ENCODE results near the gene CNTNAP2. TPM values are rescaled to one million over a fixed set of nuclear protein-coding genes. Genes with fewer than 3 reads are reported as not detected.

CNTNAP2 gene
- total and polyA plus RNA-seq, 9 of the 15 experiments (the other 6 are each of a cell fraction or from before 2014, with no cell fraction given), result 0.04 to 0.62 (median 0.09) TPM; not detected in 4

- 1% methylated on average over 4 of the region's 4 CpGs for WGBS (ENCODE audit: insufficient coverage, low coverage, missing lambda C conversion rate)
- ATAC-seq, result no peak
- DNase-seq (ENCODE audit: extremely low read depth in 1 of 4, low spot score in 3 of 4), result no peak
- Histone ChIP-seq H3K36me3 (ENCODE audit: control insufficient read depth, insufficient read depth, low read length) (no peaks in the 10 kb centered on the region), H3K27ac (ENCODE audit: extremely low read depth, low read depth, low read length) (no peak overlapping the region), H4K20me1 (replicated peaks; ENCODE audit: control insufficient read depth, insufficient read depth, low read length) (no peaks in the 10 kb centered on the region), H3K4me3 (no peak overlapping the region), H3K4me1 (replicated peaks in 1 of 2; ENCODE audit: control insufficient read depth in 2 of 2, insufficient read depth in 2 of 2, low read length in 2 of 2) (no peaks in the 10 kb centered on the region), H3K9ac (ENCODE audit: insufficient read depth in 1 of 2, low read depth in 2 of 2, low read length in 2 of 2) (no peak overlapping the region), H3K27me3 (ENCODE audit: control insufficient read depth in 2 of 2, insufficient read depth in 2 of 2, low read length in 2 of 2) (no peaks in the 10 kb centered on the region), H3K9me1 (ENCODE audit: control insufficient read depth, insufficient read depth, low read length) (no peaks in the 10 kb centered on the region), H3K9me3 (replicated peaks; ENCODE audit: control insufficient read depth, insufficient read depth, low read depth, low read length) (no peaks in the 10 kb centered on the region; the same call in none of the 2 replicates), H3K4me2 (ENCODE audit: insufficient read depth, low read length) (no peak overlapping the region), H3K79me2 (ENCODE audit: control insufficient read depth, insufficient read depth, low read length) (no peaks in the 10 kb centered on the region), H2AFZ (ENCODE audit: low read depth, low read length) (no peak overlapping the region)
- BruUV-seq (replicated peaks), result no TSS peak
- ChIA-PET CTCF (ENCODE audit: low intra/inter-chr PET ratio) (no interaction called here), POLR2A (no interaction called here)
- FAIRE-seq, result no peak
- in situ Hi-C loops (cut with MboI) (no loop called here), intact Hi-C loops (cut with micrococcal nuclease) (no loop called here)
- TF ChIP-seq SOX6 (IDR thresholded peaks at IDR 0.05) (no peak), HEY1 (CRISPR knock-in tag; IDR thresholded peaks at IDR 0.05; ENCODE audit: borderline replicate concordance) (no peak), POLR2AphosphoS5 (IDR thresholded peaks at IDR 0.05; ENCODE audit: control insufficient read depth, insufficient read depth, low read depth, low read length) (no peak), RBBP5 (IDR thresholded peaks at IDR 0.05; ENCODE audit: borderline replicate concordance, insufficient read depth, low read length, poor library complexity, severe bottlenecking) (no peak), CREM (IDR thresholded peaks at IDR 0.05; ENCODE audit: low read depth) (no peak)
Measured at GRCh38 chr7:147510923-147511322, 1394.3 kb downstream of the CNTNAP2 start.

- CTCF ChIA-PET (ENCODE audit: low intra/inter-chr PET ratio), result no interaction called here
- 0% methylated on average over 4 of the region's 4 CpGs for WGBS (ENCODE audit: insufficient coverage, low coverage, missing lambda C conversion rate)
- Histone ChIP-seq H3K27me3 (ENCODE audit: control insufficient read depth in 2 of 2, insufficient read depth in 2 of 2, low read length in 2 of 2) (no peaks in the 10 kb centered on the region), H3K9me1 (ENCODE audit: control insufficient read depth, insufficient read depth, low read length) (no peaks in the 10 kb centered on the region), H4K20me1 (replicated peaks; ENCODE audit: control insufficient read depth, insufficient read depth, low read length) (no peaks in the 10 kb centered on the region), H3K9ac (ENCODE audit: insufficient read depth in 1 of 2, low read depth in 2 of 2, low read length in 2 of 2) (no peak overlapping the region), H3K4me1 (replicated peaks in 1 of 2; ENCODE audit: control insufficient read depth in 2 of 2, insufficient read depth in 2 of 2, low read length in 2 of 2) (no peaks in the 10 kb centered on the region), H2AFZ (ENCODE audit: low read depth, low read length) (no peak overlapping the region), H3K9me3 (replicated peaks; ENCODE audit: control insufficient read depth, insufficient read depth, low read depth, low read length) (no peaks in the 10 kb centered on the region; the same call in none of the 2 replicates), H3K36me3 (ENCODE audit: control insufficient read depth, insufficient read depth, low read length) (no peaks in the 10 kb centered on the region), H3K4me3 (no peak overlapping the region), H3K79me2 (ENCODE audit: control insufficient read depth, insufficient read depth, low read length) (no peaks in the 10 kb centered on the region), H3K4me2 (ENCODE audit: insufficient read depth, low read length) (no peak overlapping the region), H3K27ac (ENCODE audit: extremely low read depth, low read depth, low read length) (no peak overlapping the region)
- POLR2A ChIA-PET, result no interaction called here
- no peak for DNase-seq (ENCODE audit: extremely low read depth in 1 of 4, low spot score in 3 of 4)
- ATAC-seq, result no peak
- in situ Hi-C loops (cut with MboI) (no loop called here), intact Hi-C loops (cut with micrococcal nuclease) (no loop called here)
- no peak for TF ChIP-seq HMGN3 (IDR thresholded peaks at IDR 0.05; ENCODE audit: borderline replicate concordance, extremely low read depth, insufficient read length, low read depth, low read length)
- TF ChIP-seq NFIC (IDR thresholded peaks at IDR 0.05), result peak; percentile 63
- no TSS peak for BruUV-seq (replicated peaks)
- no peak for FAIRE-seq
Measured at GRCh38 chr7:147513451-147513850, 1396.8 kb downstream of the CNTNAP2 start.
